Transverse colon (tissue), 4 donors: ENCODE results near the gene DLL4. TPM values are rescaled to one million over a fixed set of nuclear protein-coding genes. Genes with fewer than 3 reads are reported as not detected.

ENCODE experiments used
- DNase-seq: peaks from one replicate; pipeline ENCODE4 v3.0.0-alpha.2; 2019
- H3K27ac ChIP-seq, 4 donors: fragments of 200-600 bp; sonication (generic); 2 replicates each; pipeline ENCODE4 v1.5.1; 2016 to 2018; ENCODE audit warnings: inconsistent platforms in 4 of 4
- H3K27me3 ChIP-seq: fragments of 200-600 bp; sonication (generic); 2 replicates; pipeline ENCODE4 v1.5.1; 2017; ENCODE audit warnings: inconsistent platforms
- H3K36me3 ChIP-seq, 4 donors: fragments of 200-600 bp; sonication (generic); 2 replicates each; pipeline ENCODE4 v1.5.1; 2017 to 2019; ENCODE audit warnings: inconsistent platforms in 4 of 4
- H3K4me1 ChIP-seq, 4 donors: fragments of 200-600 bp; sonication (generic); 2 replicates each; pipeline ENCODE4 v1.5.1; 2017 to 2020; ENCODE audit warnings: inconsistent platforms in 4 of 4
- H3K4me3 ChIP-seq, 4 donors: fragments of 200-600 bp; sonication (generic); 1 replicate in 1 of 4; 2 replicates in 3 of 4; pipeline versions ENCODE4 v1.5.1 to v1.6.1; 2017 to 2019; ENCODE audit warnings: inconsistent platforms in 4 of 4
- H3K9me3 ChIP-seq, 2 donors: fragments of 200-600 bp; sonication (generic); 2 replicates each; pipeline ENCODE4 v1.5.1; 2017 to 2019; ENCODE audit warnings: inconsistent platforms in 2 of 2
- EP300 ChIP-seq: sonication (generic); formaldehyde crosslinking; IDR thresholded peaks from one replicate; pipeline ENCODE4 v1.6.1; 2017; ENCODE audit warnings: antibody characterized with exemption, low read depth
- POLR2A ChIP-seq: fragments of 450-650 bp; IDR thresholded peaks from one replicate; pipeline ENCODE4 v1.6.1; 2016; ENCODE audit warnings: antibody characterized with exemption, mild to moderate bottlenecking, moderate library complexity
- POLR2AphosphoS5 ChIP-seq, 3 donors: sonication (generic); formaldehyde crosslinking; IDR thresholded peaks; one replicate each; pipeline ENCODE4 v1.6.1; 2016; ENCODE audit warnings: antibody characterized with exemption in 3 of 3
- WGBS, 2 donors: methylation state at CpG; one replicate each; pipeline ENCODE4 v1.1.5; 2018; ENCODE audit warnings: low coverage in 1 of 2; 5-methylcytosine and 5-hydroxymethylcytosine counted together
- in situ Hi-C, 4 donors: fragments of 200-750 bp; cut with MboI; loops; one replicate each; pipeline versions ENCODE4 v1.15.0 to v1.15.1; 2017; ENCODE audit warnings: low sequenced_read_pairs in 3 of 4, low pct_ligation_motif_present in 1 of 4, low pct_unique_long_range_greater_than_20kb in 1 of 4
- intact Hi-C: fragments of 100-400 bp; cut with DNase I; formaldehyde crosslinking; loops from one replicate; pipeline ENCODE4 v1.15.1; 2023; ENCODE audit warnings: low total_unique reads
- total RNA-seq, 4 donors: library from RNA; depleted of rRNA; stranded (reverse); fragments of >200 nt; gene quantifications; one replicate each; pipeline ENCODE4 v1.1.0, GENCODE V29; 2016
- TF ChIP-seq, protein P1 (sequence below), 5 experiments: fragments of 200-600 bp in 3 of 5; fragments of 450-650 bp in 2 of 5; sonication (generic) in 3 of 5; IDR thresholded peaks; 1 replicate in 2 of 5; 2 replicates in 3 of 5; pipeline ENCODE4 v1.5.1; 2016 to 2017; ENCODE audit warnings: antibody characterized with exemption in 5 of 5, inconsistent platforms in 3 of 5, mild to moderate bottlenecking in 2 of 5, moderate library complexity in 1 of 5

The DLL4 gene
- total RNA-seq, 4 donors from 2014 or later, result 1.5 to 14.2 (median 10.2) TPM

- no peak for TF ChIP-seq EP300
- H3K27me3 ChIP-seq, result no peaks in the 10 kb centered on the region
- in situ Hi-C loops, result no loop called here
- H3K36me3 ChIP-seq, result peaks cover 0 to 19% (median 9%) of the 10 kb centered on the region in 4 donors
- H3K9me3 ChIP-seq, result no peaks in the 10 kb centered on the region
- intact Hi-C loops, result no loop called here
- WGBS, 2 donors, result 76 to 82% methylated on average over 4 of the region's 4 CpGs
- H3K4me1 ChIP-seq, result no peaks in the 10 kb centered on the region
- no peak overlapping the region for H3K27ac ChIP-seq
- no peak for DNase-seq
- no peak overlapping the region for H3K4me3 ChIP-seq
Measured at GRCh38 chr15:40974879-40975278, 45.7 kb downstream of the DLL4 start.

- no peak overlapping the region for H3K4me3 ChIP-seq
- H3K27me3 ChIP-seq, result no peaks in the 10 kb centered on the region
- intact Hi-C loops, result no loop called here
- 0 to 84% methylated on average over 1 to 7 of the region's 7 CpGs for WGBS, 2 donors
- H3K9me3 ChIP-seq, result no peaks in the 10 kb centered on the region
- no peak for TF ChIP-seq EP300
- no peak for TF ChIP-seq POLR2AphosphoS5 (IDR thresholded peaks at IDR 0.05)
- TF ChIP-seq, protein P1, sequence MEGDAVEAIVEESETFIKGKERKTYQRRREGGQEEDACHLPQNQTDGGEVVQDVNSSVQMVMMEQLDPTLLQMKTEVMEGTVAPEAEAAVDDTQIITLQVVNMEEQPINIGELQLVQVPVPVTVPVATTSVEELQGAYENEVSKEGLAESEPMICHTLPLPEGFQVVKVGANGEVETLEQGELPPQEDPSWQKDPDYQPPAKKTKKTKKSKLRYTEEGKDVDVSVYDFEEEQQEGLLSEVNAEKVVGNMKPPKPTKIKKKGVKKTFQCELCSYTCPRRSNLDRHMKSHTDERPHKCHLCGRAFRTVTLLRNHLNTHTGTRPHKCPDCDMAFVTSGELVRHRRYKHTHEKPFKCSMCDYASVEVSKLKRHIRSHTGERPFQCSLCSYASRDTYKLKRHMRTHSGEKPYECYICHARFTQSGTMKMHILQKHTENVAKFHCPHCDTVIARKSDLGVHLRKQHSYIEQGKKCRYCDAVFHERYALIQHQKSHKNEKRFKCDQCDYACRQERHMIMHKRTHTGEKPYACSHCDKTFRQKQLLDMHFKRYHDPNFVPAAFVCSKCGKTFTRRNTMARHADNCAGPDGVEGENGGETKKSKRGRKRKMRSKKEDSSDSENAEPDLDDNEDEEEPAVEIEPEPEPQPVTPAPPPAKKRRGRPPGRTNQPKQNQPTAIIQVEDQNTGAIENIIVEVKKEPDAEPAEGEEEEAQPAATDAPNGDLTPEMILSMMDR (IDR thresholded peaks at IDR 0.05), result no peak
- TF ChIP-seq POLR2A, result no peak
- in situ Hi-C loops, result no loop called here
- H3K4me1 ChIP-seq, result no peaks in the 10 kb centered on the region
- H3K36me3 ChIP-seq, result peaks cover 0 to 38% (median 18%) of the 10 kb centered on the region in 4 donors
- no peak for DNase-seq
- no peak overlapping the region for H3K27ac ChIP-seq
Measured at GRCh38 chr15:40976819-40977218, 47.7 kb downstream of the DLL4 start.

GRCh38 chr15:40978141-40978540 is 49.0 kb downstream of the DLL4 start:
- WGBS, 2 donors, result 85% methylated on average over 2 of the region's 2 CpGs; no CpG with 5 or more reads in 1 of the 2 donors
- Histone ChIP-seq H3K36me3 (peaks cover 0 to 51% (median 25%) of the 10 kb centered on the region in 4 donors), H3K27ac (no peak overlapping the region), H3K9me3 (no peaks in the 10 kb centered on the region), H3K4me3 (no peak overlapping the region), H3K27me3 (no peaks in the 10 kb centered on the region), H3K4me1 (no peaks in the 10 kb centered on the region)
- in situ Hi-C loops, result no loop called here
- intact Hi-C loops, result no loop called here
- TF ChIP-seq POLR2AphosphoS5 (IDR thresholded peaks at IDR 0.05), result no peak
- TF ChIP-seq, protein P1 (IDR thresholded peaks at IDR 0.05), result no peak
- TF ChIP-seq EP300, result no peak
- no peak for TF ChIP-seq POLR2A
- DNase-seq, result no peak

DNA sequence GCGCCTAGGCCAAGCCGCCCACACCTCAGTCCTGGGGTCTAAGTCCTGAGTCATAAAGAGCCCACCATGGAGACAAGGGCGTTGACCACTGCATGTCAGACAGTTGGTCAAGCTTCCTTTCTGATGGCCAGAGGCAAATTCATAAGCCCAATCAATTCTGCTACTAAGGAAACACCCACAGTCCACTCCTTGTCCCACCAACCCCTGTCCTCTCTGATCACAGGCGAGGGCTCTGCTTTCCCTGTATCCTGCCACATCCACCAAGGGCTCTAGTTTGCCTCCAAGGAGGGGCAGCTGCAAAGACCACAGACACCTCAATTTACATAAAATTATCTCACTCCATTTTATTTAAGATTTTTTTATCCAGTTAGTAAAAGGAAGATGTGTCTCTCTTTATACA is 49.4 kb downstream of the DLL4 start:
- no peaks in the 10 kb centered on the region for H3K27me3 ChIP-seq
- no peaks in the 10 kb centered on the region for H3K9me3 ChIP-seq
- H3K27ac ChIP-seq, result no peak overlapping the region
- WGBS, 2 donors, result 60 to 95% methylated on average over 1 to 4 of the region's 4 CpGs
- TF ChIP-seq, protein P1 (IDR thresholded peaks at IDR 0.05), result no peak
- TF ChIP-seq EP300 (no peak), POLR2AphosphoS5 (IDR thresholded peaks at IDR 0.05) (no peak), POLR2A (no peak)
- in situ Hi-C loops, result no loop called here
- H3K36me3 ChIP-seq, result peaks cover 0 to 55% (median 27%) of the 10 kb centered on the region in 4 donors
- intact Hi-C loops, result no loop called here
- H3K4me1 ChIP-seq, result no peaks in the 10 kb centered on the region
- DNase-seq, result no peak
- no peak overlapping the region for H3K4me3 ChIP-seq

- intact Hi-C loops (no loop called here), in situ Hi-C loops (no loop called here)
- no peaks in the 10 kb centered on the region for H3K27me3 ChIP-seq
- no peak overlapping the region for H3K27ac ChIP-seq
- WGBS, 2 donors, result 46 to 78% methylated on average over 2 to 3 of the region's 3 CpGs
- H3K36me3 ChIP-seq, result peaks cover 0 to 82% (median 39%) of the 10 kb centered on the region in 4 donors
- DNase-seq, result no peak
- no peaks in the 10 kb centered on the region for H3K4me1 ChIP-seq
- no peak for TF ChIP-seq POLR2A
- TF ChIP-seq, protein P1 (IDR thresholded peaks at IDR 0.05), result no peak
- TF ChIP-seq POLR2AphosphoS5 (IDR thresholded peaks at IDR 0.05), result no peak
- no peak for TF ChIP-seq EP300
- H3K9me3 ChIP-seq, result no peaks in the 10 kb centered on the region
- H3K4me3 ChIP-seq, result no peak overlapping the region
Measured at GRCh38 chr15:40981186-40981585, 52.0 kb downstream of the DLL4 start.
